ENCODE results near the gene SREK1IP1. TPM values are rescaled to one million over a fixed set of nuclear protein-coding genes. Genes with fewer than 3 reads are reported as not detected.

SREK1IP1 gene
- total RNA-seq = 25.6 TPM
- polyA plus RNA-seq = 9.7 TPM

DNA sequence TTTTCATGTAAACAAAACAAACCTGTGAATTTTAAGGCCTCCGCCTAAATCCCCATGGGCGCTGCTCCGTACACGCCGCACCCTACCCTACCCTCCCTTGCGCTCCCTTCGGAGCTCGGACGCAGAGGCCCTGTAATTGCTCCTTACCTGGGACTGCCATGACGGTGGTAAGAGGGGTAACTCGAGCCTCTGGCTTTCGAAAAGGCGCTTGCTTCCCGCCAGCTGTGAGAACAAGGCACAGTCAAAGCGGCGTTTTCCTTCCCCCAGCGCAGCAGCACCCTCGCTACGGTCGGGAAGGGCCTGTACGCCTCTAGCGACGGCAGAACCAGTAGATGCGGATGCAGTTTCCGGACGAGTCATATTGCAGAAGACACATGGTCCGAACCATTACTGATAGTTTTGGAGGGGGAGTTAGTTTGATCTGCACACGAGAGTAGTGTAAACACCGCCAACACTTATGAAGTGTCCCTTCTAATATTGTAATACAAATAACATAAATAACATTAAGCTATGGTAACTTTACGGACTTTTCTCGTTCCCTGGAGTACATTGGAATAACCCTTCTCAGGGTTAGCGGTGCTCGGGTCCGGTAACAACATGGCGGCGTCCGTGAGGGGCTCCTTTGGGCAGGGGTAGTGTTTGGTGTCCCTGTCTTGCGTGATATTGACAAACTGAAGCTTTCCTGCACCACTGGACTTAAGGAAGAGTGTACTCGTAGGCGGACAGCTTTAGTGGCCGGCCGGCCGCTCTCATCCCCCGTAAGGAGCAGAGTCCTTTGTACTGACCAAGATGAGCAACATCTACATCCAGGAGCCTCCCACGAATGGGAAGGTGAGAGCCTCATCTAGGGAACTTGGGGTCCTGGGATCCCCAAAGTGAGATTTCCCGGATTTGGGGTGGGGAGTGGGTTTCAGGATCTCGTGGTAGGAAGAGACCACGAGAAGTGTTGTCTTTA is at the start of gene SREK1IP1, which contains the start of gene CWC27:
Gene SREK1IP1, minus strand, starts transcription at position 334 of the 955 bp plus-strand sequence. Its CDS starts 174 bp downstream, at position 160.
Gene CWC27, plus strand, starts transcription at position 573 of the 955 bp plus-strand sequence. Its CDS starts 217 bp downstream, at position 790.
- Histone ChIP-seq H3K36me3 (ENCODE audit: insufficient read depth) (peaks cover 3% of the 10 kb centered on the region), H3K27ac (ENCODE audit: low read depth) (peak within 1 kb of the TSS; percentile 71), H3K4me3 (ENCODE audit: low read depth, low read length) (peak within 1 kb of the TSS; percentile 75), H3K4me1 (ENCODE audit: insufficient read depth) (peaks cover 2% of the 10 kb centered on the region)
- peak; percentile 84 for DNase-seq (ENCODE audit: extremely low spot score)
- under 1% methylated on average over 48 of the region's 48 CpGs for WGBS

- no peak overlapping the region for H3K4me3 ChIP-seq (ENCODE audit: low read depth, low read length)
- no peak overlapping the region for H3K27ac ChIP-seq (ENCODE audit: low read depth)
- WGBS = 45% methylated on average over 3 of the region's 3 CpGs
- no peak for DNase-seq (ENCODE audit: extremely low spot score)
- no peaks in the 10 kb centered on the region for H3K4me1 ChIP-seq (ENCODE audit: insufficient read depth)
- H3K36me3 ChIP-seq (ENCODE audit: insufficient read depth) = peaks cover 5% of the 10 kb centered on the region
Measured at GRCh38 chr5:64818245-64818644, 49.8 kb upstream of the SREK1IP1 start.

GRCh38 chr5:64814073-64814472 is 45.6 kb upstream of the SREK1IP1 start:
- 91% methylated on average over 2 of the region's 2 CpGs for WGBS
- Histone ChIP-seq H3K4me1 (ENCODE audit: insufficient read depth) (no peaks in the 10 kb centered on the region), H3K4me3 (ENCODE audit: low read depth, low read length) (no peak overlapping the region), H3K36me3 (ENCODE audit: insufficient read depth) (peaks cover 2% of the 10 kb centered on the region), H3K27ac (ENCODE audit: low read depth) (no peak overlapping the region)
- no peak for DNase-seq (ENCODE audit: extremely low spot score)

- no peak overlapping the region for H3K4me3 ChIP-seq (ENCODE audit: low read depth, low read length)
- H3K36me3 ChIP-seq (ENCODE audit: insufficient read depth) = peaks cover 2% of the 10 kb centered on the region
- 95% methylated on average over 1 of the region's 1 CpG for WGBS
- no peak overlapping the region for H3K27ac ChIP-seq (ENCODE audit: low read depth)
- DNase-seq (ENCODE audit: extremely low spot score) = no peak
- H3K4me1 ChIP-seq (ENCODE audit: insufficient read depth) = no peaks in the 10 kb centered on the region
Measured at GRCh38 chr5:64811050-64811640, 42.7 kb upstream of the SREK1IP1 start.

- Histone ChIP-seq H3K4me3 (ENCODE audit: low read depth, low read length) (no peak overlapping the region), H3K36me3 (ENCODE audit: insufficient read depth) (peaks cover 5% of the 10 kb centered on the region), H3K4me1 (ENCODE audit: insufficient read depth) (no peaks in the 10 kb centered on the region), H3K27ac (ENCODE audit: low read depth) (peak overlapping the region; percentile 38)
- WGBS = 71% methylated on average over 5 of the region's 5 CpGs
- no peak for DNase-seq (ENCODE audit: extremely low spot score)
Measured at GRCh38 chr5:64807520-64807919, 39.0 kb upstream of the SREK1IP1 start.

DNA sequence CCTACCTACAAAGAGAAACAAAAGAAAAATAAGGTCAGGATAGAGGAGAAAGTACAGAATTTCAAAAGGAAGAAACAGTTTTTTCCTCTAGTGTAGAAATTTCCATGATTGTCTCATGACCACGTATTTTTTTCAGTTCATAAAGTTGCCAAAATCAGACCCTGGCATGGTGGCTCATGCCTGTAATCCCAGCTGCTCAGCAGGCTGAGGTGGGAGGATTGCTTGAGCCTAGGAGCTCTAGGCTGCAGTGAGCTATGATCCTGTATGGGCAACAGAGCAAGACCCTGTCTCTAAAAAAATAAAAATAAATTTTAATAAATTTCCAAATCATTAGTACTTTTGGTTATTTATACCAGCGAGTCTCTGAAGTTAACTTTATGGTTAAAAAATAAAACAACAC is 38.0 kb upstream of the SREK1IP1 start:
- no peak for DNase-seq (ENCODE audit: extremely low spot score)
- Histone ChIP-seq H3K4me1 (ENCODE audit: insufficient read depth) (no peaks in the 10 kb centered on the region), H3K36me3 (ENCODE audit: insufficient read depth) (peaks cover 5% of the 10 kb centered on the region), H3K27ac (ENCODE audit: low read depth) (no peak overlapping the region), H3K4me3 (ENCODE audit: low read depth, low read length) (no peak overlapping the region)
- 78% methylated on average over 2 of the region's 2 CpGs for WGBS

DNA sequence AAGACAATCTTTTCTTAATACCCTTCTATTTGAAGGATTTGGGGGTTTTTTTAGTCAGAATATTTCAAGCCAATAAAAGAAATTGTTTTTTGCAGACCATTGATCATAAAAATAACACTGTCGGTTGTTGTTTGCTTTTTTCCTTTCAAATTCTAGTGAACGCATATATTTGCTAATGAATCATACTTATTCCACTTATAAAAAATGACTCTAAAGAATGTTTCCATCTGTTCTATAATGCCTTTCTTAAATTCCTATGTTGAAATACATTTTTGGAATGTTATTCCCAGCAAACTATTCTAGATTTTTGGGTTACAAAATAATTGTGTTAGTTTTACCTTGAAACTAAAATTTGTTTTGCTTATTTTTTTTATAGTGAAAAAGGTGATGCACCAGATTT is 32.4 kb upstream of the SREK1IP1 start:
- WGBS = 86% methylated on average over 2 of the region's 2 CpGs
- H3K4me1 ChIP-seq (ENCODE audit: insufficient read depth) = no peaks in the 10 kb centered on the region
- no peak overlapping the region for H3K4me3 ChIP-seq (ENCODE audit: low read depth, low read length)
- DNase-seq (ENCODE audit: extremely low spot score) = no peak
- peaks cover 3% of the 10 kb centered on the region for H3K36me3 ChIP-seq (ENCODE audit: insufficient read depth)
- H3K27ac ChIP-seq (ENCODE audit: low read depth) = no peak overlapping the region

DNA sequence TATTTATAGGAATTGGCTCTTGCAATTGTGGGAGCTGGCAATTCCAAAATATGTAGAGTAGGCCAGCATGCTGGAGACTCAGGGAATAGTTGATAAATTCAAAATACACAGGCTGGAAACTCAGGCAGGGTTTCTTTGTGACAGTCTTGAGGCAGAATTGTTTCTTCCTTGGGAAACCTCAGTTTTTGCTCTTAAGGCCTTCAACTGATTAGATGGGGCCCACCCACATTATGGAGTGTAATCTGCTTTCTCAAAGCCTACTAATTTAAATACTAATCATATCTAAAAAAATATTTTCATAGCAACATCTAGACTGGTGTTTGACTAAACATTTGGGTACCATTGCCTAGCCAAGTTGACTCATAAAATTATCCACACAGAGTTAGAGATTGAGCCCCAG is 27.8 kb upstream of the SREK1IP1 start:
- H3K27ac ChIP-seq (ENCODE audit: low read depth) = no peak overlapping the region
- H3K4me1 ChIP-seq (ENCODE audit: insufficient read depth) = no peaks in the 10 kb centered on the region
- no peak for DNase-seq (ENCODE audit: extremely low spot score)
- no peak overlapping the region for H3K4me3 ChIP-seq (ENCODE audit: low read depth, low read length)
- no peaks in the 10 kb centered on the region for H3K36me3 ChIP-seq (ENCODE audit: insufficient read depth)

- no peak for DNase-seq (ENCODE audit: extremely low spot score)
- WGBS = 70% methylated on average over 3 of the region's 3 CpGs
Measured at GRCh38 chr5:64794053-64794770, 25.7 kb upstream of the SREK1IP1 start.

DNA sequence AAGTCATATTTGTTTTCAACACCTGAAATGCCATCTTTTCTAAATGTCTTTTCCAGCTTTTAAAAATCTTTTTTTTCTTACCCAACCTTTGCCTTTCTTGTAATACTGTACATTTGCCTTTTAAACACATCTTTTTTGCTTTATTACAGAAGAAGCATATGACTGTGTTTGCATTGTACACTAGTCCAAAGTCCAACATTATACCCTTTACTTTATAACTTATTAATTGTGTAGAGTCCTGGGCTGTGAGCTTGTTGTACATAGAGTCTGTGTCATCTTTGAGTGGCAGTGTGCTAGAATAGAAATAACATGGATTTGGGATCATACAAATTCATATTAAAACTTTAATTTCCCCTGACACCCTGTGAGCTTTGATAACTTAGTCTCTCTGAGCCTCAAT is 24.0 kb upstream of the SREK1IP1 start:
- no peak overlapping the region for H3K4me3 ChIP-seq (ENCODE audit: low read depth, low read length)
- no peaks in the 10 kb centered on the region for H3K36me3 ChIP-seq (ENCODE audit: insufficient read depth)
- no peak for DNase-seq (ENCODE audit: extremely low spot score)
- no peak overlapping the region for H3K27ac ChIP-seq (ENCODE audit: low read depth)
- no peaks in the 10 kb centered on the region for H3K4me1 ChIP-seq (ENCODE audit: insufficient read depth)

More at GRCh38 chr5:64794053-64794770, 25.7 kb upstream of the SREK1IP1 start:
- no peak overlapping the region for H3K4me3 ChIP-seq (ENCODE audit: low read depth, low read length)
- H3K27ac ChIP-seq (ENCODE audit: low read depth) = no peak overlapping the region
- H3K4me1 ChIP-seq (ENCODE audit: insufficient read depth) = no peaks in the 10 kb centered on the region
- no peaks in the 10 kb centered on the region for H3K36me3 ChIP-seq (ENCODE audit: insufficient read depth)

DNA sequence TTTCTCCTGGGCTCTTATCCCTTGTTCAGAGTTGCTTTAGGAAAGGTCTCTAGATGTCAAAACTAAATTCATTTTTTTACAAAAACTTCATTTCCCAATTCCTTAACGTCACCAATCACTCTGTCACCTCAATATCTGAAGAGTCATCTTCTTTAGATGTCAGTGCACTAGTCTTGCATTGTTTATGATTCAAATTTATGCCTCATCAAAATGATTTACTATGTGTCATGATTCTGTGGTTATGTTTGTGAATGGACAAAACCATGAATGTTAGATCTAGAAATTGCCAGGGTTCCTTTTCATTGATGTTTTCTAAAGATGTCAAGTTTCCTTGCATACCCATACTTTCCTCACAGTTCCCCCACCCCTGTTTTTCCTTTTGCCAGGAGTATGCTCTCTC is 21.7 kb upstream of the SREK1IP1 start:
- Histone ChIP-seq H3K4me1 (ENCODE audit: insufficient read depth) (no peaks in the 10 kb centered on the region), H3K36me3 (ENCODE audit: insufficient read depth) (no peaks in the 10 kb centered on the region), H3K27ac (ENCODE audit: low read depth) (no peak overlapping the region), H3K4me3 (ENCODE audit: low read depth, low read length) (no peak overlapping the region)
- 93% methylated on average over 1 of the region's 1 CpG for WGBS
- DNase-seq (ENCODE audit: extremely low spot score) = no peak

- Histone ChIP-seq H3K4me1 (ENCODE audit: insufficient read depth) (no peaks in the 10 kb centered on the region), H3K27ac (ENCODE audit: low read depth) (no peak overlapping the region), H3K4me3 (ENCODE audit: low read depth, low read length) (no peak overlapping the region), H3K36me3 (ENCODE audit: insufficient read depth) (no peaks in the 10 kb centered on the region)
- WGBS = 81% methylated on average over 3 of the region's 3 CpGs
- DNase-seq (ENCODE audit: extremely low spot score) = no peak
Measured at GRCh38 chr5:64789457-64789856, 21.0 kb upstream of the SREK1IP1 start.

- no peak for DNase-seq (ENCODE audit: extremely low spot score)
- no peak overlapping the region for H3K27ac ChIP-seq (ENCODE audit: low read depth)
- no peaks in the 10 kb centered on the region for H3K36me3 ChIP-seq (ENCODE audit: insufficient read depth)
- H3K4me3 ChIP-seq (ENCODE audit: low read depth, low read length) = no peak overlapping the region
- H3K4me1 ChIP-seq (ENCODE audit: insufficient read depth) = no peaks in the 10 kb centered on the region
- WGBS = 49% methylated on average over 2 of the region's 2 CpGs
Measured at GRCh38 chr5:64788156-64788555, 19.7 kb upstream of the SREK1IP1 start.
